Panc1 (cell line): ENCODE measurements around the gene UBD.

Source experiments
- POLR2AphosphoS5 ChIP-seq: IDR thresholded peaks from 2 replicates; pipeline ENCODE4 v1.6.1; 2012; ENCODE audit warnings: mild to moderate bottlenecking, low read depth, low read length, moderate library complexity
- TCF7L2 ChIP-seq: IDR thresholded peaks from 2 replicates; pipeline ENCODE4 v1.6.1; 2011; ENCODE audit warnings: mild to moderate bottlenecking, low read depth, low read length, inconsistent platforms
- TF ChIP-seq, protein P1 (sequence below), 2 experiments: IDR thresholded peaks; 2 replicates each; pipeline ENCODE4 v1.6.1; 2011 to 2012; ENCODE audit warnings: low read depth in 2 of 2, control low read depth in 1 of 2, low read length in 1 of 2, mild to moderate bottlenecking in 1 of 2, moderate library complexity in 1 of 2; ENCODE audit not compliant: insufficient read depth in 1 of 2
- TF ChIP-seq, protein P2 (sequence below): fragments of 450-650 bp; IDR thresholded peaks from 2 replicates; pipeline ENCODE4 v1.5.1; 2017; ENCODE audit warnings: mild to moderate bottlenecking

DNA sequence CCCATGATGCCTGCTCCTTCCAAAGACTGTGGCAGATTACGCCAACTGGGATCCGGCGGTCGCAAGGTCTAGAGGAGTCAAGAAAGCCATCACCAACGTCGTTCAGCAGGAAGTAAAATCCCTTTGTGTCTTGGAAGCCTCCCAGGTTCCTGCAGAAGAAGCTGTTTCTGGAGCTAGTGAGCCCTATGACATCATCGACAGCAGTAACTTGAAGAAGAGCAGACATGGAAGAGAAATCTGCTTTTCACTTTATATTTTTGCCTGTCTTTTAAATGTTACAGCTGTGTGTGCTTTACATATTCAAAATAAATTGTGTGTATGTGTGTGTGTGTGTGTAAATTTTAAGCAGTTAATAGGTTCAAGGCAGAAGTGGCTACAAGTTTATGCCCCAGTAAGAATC is 18.0 kb upstream of the UBD start:
- TF ChIP-seq, protein P1, sequence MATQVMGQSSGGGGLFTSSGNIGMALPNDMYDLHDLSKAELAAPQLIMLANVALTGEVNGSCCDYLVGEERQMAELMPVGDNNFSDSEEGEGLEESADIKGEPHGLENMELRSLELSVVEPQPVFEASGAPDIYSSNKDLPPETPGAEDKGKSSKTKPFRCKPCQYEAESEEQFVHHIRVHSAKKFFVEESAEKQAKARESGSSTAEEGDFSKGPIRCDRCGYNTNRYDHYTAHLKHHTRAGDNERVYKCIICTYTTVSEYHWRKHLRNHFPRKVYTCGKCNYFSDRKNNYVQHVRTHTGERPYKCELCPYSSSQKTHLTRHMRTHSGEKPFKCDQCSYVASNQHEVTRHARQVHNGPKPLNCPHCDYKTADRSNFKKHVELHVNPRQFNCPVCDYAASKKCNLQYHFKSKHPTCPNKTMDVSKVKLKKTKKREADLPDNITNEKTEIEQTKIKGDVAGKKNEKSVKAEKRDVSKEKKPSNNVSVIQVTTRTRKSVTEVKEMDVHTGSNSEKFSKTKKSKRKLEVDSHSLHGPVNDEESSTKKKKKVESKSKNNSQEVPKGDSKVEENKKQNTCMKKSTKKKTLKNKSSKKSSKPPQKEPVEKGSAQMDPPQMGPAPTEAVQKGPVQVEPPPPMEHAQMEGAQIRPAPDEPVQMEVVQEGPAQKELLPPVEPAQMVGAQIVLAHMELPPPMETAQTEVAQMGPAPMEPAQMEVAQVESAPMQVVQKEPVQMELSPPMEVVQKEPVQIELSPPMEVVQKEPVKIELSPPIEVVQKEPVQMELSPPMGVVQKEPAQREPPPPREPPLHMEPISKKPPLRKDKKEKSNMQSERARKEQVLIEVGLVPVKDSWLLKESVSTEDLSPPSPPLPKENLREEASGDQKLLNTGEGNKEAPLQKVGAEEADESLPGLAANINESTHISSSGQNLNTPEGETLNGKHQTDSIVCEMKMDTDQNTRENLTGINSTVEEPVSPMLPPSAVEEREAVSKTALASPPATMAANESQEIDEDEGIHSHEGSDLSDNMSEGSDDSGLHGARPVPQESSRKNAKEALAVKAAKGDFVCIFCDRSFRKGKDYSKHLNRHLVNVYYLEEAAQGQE (IDR thresholded peaks at IDR 0.05; ENCODE audit: insufficient read depth in 1 of 2, low read depth in 2 of 2, low read length in 1 of 2): no peak
- TF ChIP-seq, protein P2, sequence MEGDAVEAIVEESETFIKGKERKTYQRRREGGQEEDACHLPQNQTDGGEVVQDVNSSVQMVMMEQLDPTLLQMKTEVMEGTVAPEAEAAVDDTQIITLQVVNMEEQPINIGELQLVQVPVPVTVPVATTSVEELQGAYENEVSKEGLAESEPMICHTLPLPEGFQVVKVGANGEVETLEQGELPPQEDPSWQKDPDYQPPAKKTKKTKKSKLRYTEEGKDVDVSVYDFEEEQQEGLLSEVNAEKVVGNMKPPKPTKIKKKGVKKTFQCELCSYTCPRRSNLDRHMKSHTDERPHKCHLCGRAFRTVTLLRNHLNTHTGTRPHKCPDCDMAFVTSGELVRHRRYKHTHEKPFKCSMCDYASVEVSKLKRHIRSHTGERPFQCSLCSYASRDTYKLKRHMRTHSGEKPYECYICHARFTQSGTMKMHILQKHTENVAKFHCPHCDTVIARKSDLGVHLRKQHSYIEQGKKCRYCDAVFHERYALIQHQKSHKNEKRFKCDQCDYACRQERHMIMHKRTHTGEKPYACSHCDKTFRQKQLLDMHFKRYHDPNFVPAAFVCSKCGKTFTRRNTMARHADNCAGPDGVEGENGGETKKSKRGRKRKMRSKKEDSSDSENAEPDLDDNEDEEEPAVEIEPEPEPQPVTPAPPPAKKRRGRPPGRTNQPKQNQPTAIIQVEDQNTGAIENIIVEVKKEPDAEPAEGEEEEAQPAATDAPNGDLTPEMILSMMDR: no peak
- TF ChIP-seq POLR2AphosphoS5 (no peak), TCF7L2 (no peak)
